ENCODE data around the gene WWP2. TPM values are rescaled to one million over a fixed set of nuclear protein-coding genes. Genes with fewer than 3 reads are reported as not detected.
"Not testable (repeated sequence)": the region's sequence is repeated elsewhere in the genome, so short reads cannot be mapped to it uniquely, and the experiment has no call there.

WWP2 gene
- total RNA-seq, 1 experiment from 2014 or later = 40.2 TPM

GRCh38 chr16:69972935-69973334 is 210.8 kb downstream of the WWP2 start:
- H3T11ph ChIP-seq (ENCODE audit: low read length); H3K18ac ChIP-seq (ENCODE audit: insufficient read length, low read depth, low read length); H3K27ac Mint-ChIP-seq; H3K4me1 Mint-ChIP-seq; H2BK5ac ChIP-seq (ENCODE audit: insufficient read length, low read length); H4K8ac ChIP-seq (replicated peaks; ENCODE audit: insufficient read length, low read depth, low read length); H3K4ac ChIP-seq (ENCODE audit: low read depth, low read length); H3K56ac ChIP-seq (ENCODE audit: insufficient read length, low read depth, low read length); H4K91ac ChIP-seq (ENCODE audit: insufficient read length, low read depth, low read length); H3K4me3 Mint-ChIP-seq; H3K9ac ChIP-seq (ENCODE audit: extremely low read depth, insufficient read length, low read length); H2AFZ ChIP-seq (ENCODE audit: low read length); H2BK120ac ChIP-seq (ENCODE audit: low read depth, low read length, poor library complexity, severe bottlenecking); H3K27me3 ChIP-seq (ENCODE audit: insufficient read depth, low read length); H4K20me1 ChIP-seq (ENCODE audit: control insufficient read depth, insufficient read depth, insufficient read length); DNase-seq; H4K5ac ChIP-seq (ENCODE audit: insufficient read length, low read depth, low read length); H3K27ac ChIP-seq (ENCODE audit: insufficient read length, low read depth, low read length); H3K9me3 ChIP-seq (ENCODE audit: control insufficient read depth, low read depth, low read length); H3K4me1 ChIP-seq (ENCODE audit: insufficient read depth, low read length); H2BK20ac ChIP-seq (ENCODE audit: low read depth, low read length, poor library complexity, severe bottlenecking); H2AK5ac ChIP-seq (ENCODE audit: insufficient read length, low read length); H3K27me3 Mint-ChIP-seq (ENCODE audit: low read depth); H3K4me2 ChIP-seq (ENCODE audit: insufficient read depth, insufficient read length, low read length); H3K23me2 ChIP-seq (ENCODE audit: insufficient read length, low read depth, low read length, poor library complexity, severe bottlenecking); H3K36me3 Mint-ChIP-seq (ENCODE audit: insufficient read depth in 1 of 3, low read depth in 3 of 3); H3K79me1 ChIP-seq (ENCODE audit: insufficient read depth, low read depth, low read length, poor library complexity, severe bottlenecking); H3K9me3 Mint-ChIP-seq; H3K79me2 ChIP-seq (ENCODE audit: insufficient read depth, low read length); H3K14ac ChIP-seq (ENCODE audit: insufficient read depth, low read length); H2BK15ac ChIP-seq (ENCODE audit: low read depth, low read length); H2BK12ac ChIP-seq (ENCODE audit: insufficient read length, low read depth, low read length); H3K23ac ChIP-seq (ENCODE audit: insufficient read length, low read depth, low read length): not testable (repeated sequence)
- WGBS (ENCODE audit: extremely low coverage, insufficient read length, low lambda C conversion rate) = no CpG with 5 or more reads among the region's 8 CpGs
- 0 out of 3 replicates have a peak, but pooled peaks have one; percentile 18 for TF ChIP-seq CTCF (conservative IDR thresholded peaks at IDR 0.05)

GRCh38 chr16:69985196-69985595 is 223.1 kb downstream of the WWP2 start:
- not testable (repeated sequence) for H2BK12ac ChIP-seq (ENCODE audit: insufficient read length, low read depth, low read length); H3K18ac ChIP-seq (ENCODE audit: insufficient read length, low read depth, low read length); H4K8ac ChIP-seq (replicated peaks; ENCODE audit: insufficient read length, low read depth, low read length); H3K4me2 ChIP-seq (ENCODE audit: insufficient read depth, insufficient read length, low read length); H3K27me3 Mint-ChIP-seq (ENCODE audit: low read depth); H2BK15ac ChIP-seq (ENCODE audit: low read depth, low read length); H3K14ac ChIP-seq (ENCODE audit: insufficient read depth, low read length); H3K4me1 ChIP-seq (ENCODE audit: insufficient read depth, low read length); H3K23me2 ChIP-seq (ENCODE audit: insufficient read length, low read depth, low read length, poor library complexity, severe bottlenecking); H3K4me3 Mint-ChIP-seq; H4K91ac ChIP-seq (ENCODE audit: insufficient read length, low read depth, low read length); H4K5ac ChIP-seq (ENCODE audit: insufficient read length, low read depth, low read length); H3T11ph ChIP-seq (ENCODE audit: low read length); H3K9ac ChIP-seq (ENCODE audit: extremely low read depth, insufficient read length, low read length); H3K56ac ChIP-seq (ENCODE audit: insufficient read length, low read depth, low read length); H3K27ac ChIP-seq (ENCODE audit: insufficient read length, low read depth, low read length); H2BK5ac ChIP-seq (ENCODE audit: insufficient read length, low read length); H3K4ac ChIP-seq (ENCODE audit: low read depth, low read length); H3K36me3 Mint-ChIP-seq (ENCODE audit: insufficient read depth in 1 of 3, low read depth in 3 of 3); H3K9me3 Mint-ChIP-seq; H2AFZ ChIP-seq (ENCODE audit: low read length); H3K27ac Mint-ChIP-seq; H3K79me1 ChIP-seq (ENCODE audit: insufficient read depth, low read depth, low read length, poor library complexity, severe bottlenecking); H3K27me3 ChIP-seq (ENCODE audit: insufficient read depth, low read length); H3K79me2 ChIP-seq (ENCODE audit: insufficient read depth, low read length); DNase-seq; H3K9me3 ChIP-seq (ENCODE audit: control insufficient read depth, low read depth, low read length); H2BK120ac ChIP-seq (ENCODE audit: low read depth, low read length, poor library complexity, severe bottlenecking); H2AK5ac ChIP-seq (ENCODE audit: insufficient read length, low read length); H3K23ac ChIP-seq (ENCODE audit: insufficient read length, low read depth, low read length); H2BK20ac ChIP-seq (ENCODE audit: low read depth, low read length, poor library complexity, severe bottlenecking); H4K20me1 ChIP-seq (ENCODE audit: control insufficient read depth, insufficient read depth, insufficient read length); H3K4me1 Mint-ChIP-seq
- WGBS (ENCODE audit: extremely low coverage, insufficient read length, low lambda C conversion rate) = no CpG with 5 or more reads among the region's 1 CpG

Measured in H9 (cell line).